Measurements from ENCODE around the gene SORCS3.

- TF ChIP-seq CTCF (IDR thresholded peaks at IDR 0.05) = no peak
- no peak for TF ChIP-seq POLR2A (IDR thresholded peaks at IDR 0.05)
These were observed 480.7 kb downstream of the SORCS3 start for GRCh38 chr10:105121743-105122142.
